HEK293 (cell line): ENCODE data around the gene BLOC1S1.

ENCODE experiments used
- EGR2 ChIP-seq: fragments of 450-650 bp; formaldehyde crosslinking; IDR thresholded peaks from 2 replicates; pipeline ENCODE4 v1.5.1; 2016; ENCODE audit warnings: low read depth, missing biosample characterization, missing genetic modification characterization
- GLI4 ChIP-seq: fragments of 450-650 bp; formaldehyde crosslinking; IDR thresholded peaks from 2 replicates; pipeline ENCODE4 v1.5.1; 2016; ENCODE audit warnings: missing biosample characterization, missing genetic modification characterization
- KLF10 ChIP-seq: fragments of 450-650 bp; IDR thresholded peaks from 2 replicates; pipeline ENCODE4 v1.5.1; 2018; ENCODE audit warnings: missing biosample characterization, mild to moderate bottlenecking, missing genetic modification characterization
- KLF7 ChIP-seq: fragments of 450-650 bp; formaldehyde crosslinking; IDR thresholded peaks from 2 replicates; pipeline ENCODE4 v1.5.1; 2016; ENCODE audit warnings: missing biosample characterization, missing genetic modification characterization, borderline replicate concordance
- SALL2 ChIP-seq: fragments of 450-650 bp; formaldehyde crosslinking; IDR thresholded peaks from 2 replicates; pipeline ENCODE4 v1.5.0; 2017; ENCODE audit warnings: missing biosample characterization, mild to moderate bottlenecking, missing genetic modification characterization, borderline replicate concordance
- SCRT1 ChIP-seq: fragments of 450-650 bp; formaldehyde crosslinking; IDR thresholded peaks from 2 replicates; pipeline ENCODE4 v1.5.1; 2016; ENCODE audit warnings: missing biosample characterization, missing genetic modification characterization, borderline replicate concordance
- ZBTB21 ChIP-seq: fragments of 450-650 bp; formaldehyde crosslinking; IDR thresholded peaks from 2 replicates; pipeline ENCODE4 v1.5.1; 2017; ENCODE audit warnings: missing biosample characterization, missing genetic modification characterization
- ZNF114 ChIP-seq: fragments of 450-650 bp; formaldehyde crosslinking; IDR thresholded peaks from 2 replicates; pipeline ENCODE4 v1.5.0; 2017; ENCODE audit warnings: missing biosample characterization, missing genetic modification characterization
- ZNF132 ChIP-seq: fragments of 450-650 bp; formaldehyde crosslinking; IDR thresholded peaks from 2 replicates; pipeline ENCODE4 v1.5.1; 2017; ENCODE audit warnings: missing biosample characterization, missing genetic modification characterization, borderline replicate concordance
- ZNF133 ChIP-seq: fragments of 450-650 bp; formaldehyde crosslinking; IDR thresholded peaks from 2 replicates; pipeline ENCODE4 v1.5.1; 2016; ENCODE audit warnings: missing biosample characterization, missing genetic modification characterization
- ZNF155 ChIP-seq: fragments of 450-650 bp; formaldehyde crosslinking; IDR thresholded peaks from 2 replicates; pipeline ENCODE4 v1.5.1; 2016; ENCODE audit warnings: missing biosample characterization, missing genetic modification characterization
- ZNF157 ChIP-seq: fragments of 450-650 bp; formaldehyde crosslinking; IDR thresholded peaks from 2 replicates; pipeline ENCODE4 v1.5.1; 2016; ENCODE audit warnings: missing biosample characterization, missing genetic modification characterization
- ZNF324 ChIP-seq: fragments of 450-650 bp; formaldehyde crosslinking; IDR thresholded peaks from 2 replicates; pipeline ENCODE4 v1.5.1; 2016; ENCODE audit warnings: missing biosample characterization, missing genetic modification characterization
- ZNF394 ChIP-seq: fragments of 450-650 bp; formaldehyde crosslinking; IDR thresholded peaks from 2 replicates; pipeline ENCODE4 v1.5.1; 2016; ENCODE audit warnings: missing biosample characterization, missing genetic modification characterization, mild to moderate bottlenecking, moderate library complexity, borderline replicate concordance
- ZNF501 ChIP-seq: fragments of 450-650 bp; formaldehyde crosslinking; IDR thresholded peaks from 2 replicates; pipeline ENCODE4 v1.5.1; 2016; ENCODE audit warnings: missing biosample characterization, missing genetic modification characterization
- ZNF596 ChIP-seq: fragments of 450-650 bp; IDR thresholded peaks from 2 replicates; pipeline ENCODE4 v1.5.0; 2018; ENCODE audit warnings: missing biosample characterization, mild to moderate bottlenecking, missing genetic modification characterization, moderate library complexity
- ZNF621 ChIP-seq: fragments of 450-650 bp; formaldehyde crosslinking; IDR thresholded peaks from 2 replicates; pipeline ENCODE4 v1.5.1; 2017; ENCODE audit warnings: missing biosample characterization, missing genetic modification characterization
- ZNF626 ChIP-seq: fragments of 450-650 bp; sonication (Bioruptor Pico); formaldehyde crosslinking; IDR thresholded peaks from 2 replicates; pipeline ENCODE4 v1.5.1; 2018; ENCODE audit warnings: missing biosample characterization, missing genetic modification characterization, inconsistent platforms
- ZNF660 ChIP-seq: fragments of 450-650 bp; IDR thresholded peaks from 2 replicates; pipeline ENCODE4 v1.5.1; 2018; ENCODE audit warnings: missing biosample characterization, mild to moderate bottlenecking, missing genetic modification characterization
- ZNF777 ChIP-seq: fragments of 450-650 bp; formaldehyde crosslinking; IDR thresholded peaks from 2 replicates; pipeline ENCODE4 v1.5.1; 2017; ENCODE audit warnings: missing biosample characterization, missing genetic modification characterization, borderline replicate concordance
- ZSCAN16 ChIP-seq: fragments of 450-650 bp; formaldehyde crosslinking; IDR thresholded peaks from 2 replicates; pipeline ENCODE4 v1.5.1; 2016; ENCODE audit warnings: missing biosample characterization, missing genetic modification characterization
- TF ChIP-seq, protein P1 (sequence below): fragments of 450-650 bp; formaldehyde crosslinking; IDR thresholded peaks from 2 replicates; pipeline ENCODE4 v1.5.1; 2016; ENCODE audit warnings: missing biosample characterization, missing genetic modification characterization
- TF ChIP-seq, protein P2 (sequence below): fragments of 450-650 bp; formaldehyde crosslinking; IDR thresholded peaks from 2 replicates; pipeline ENCODE4 v1.5.1; 2017; ENCODE audit warnings: missing biosample characterization, missing genetic modification characterization
- TF ChIP-seq, protein P3 (sequence below): fragments of 450-650 bp; formaldehyde crosslinking; IDR thresholded peaks from 2 replicates; pipeline ENCODE4 v1.5.1; 2016; ENCODE audit warnings: missing biosample characterization, missing genetic modification characterization
- TF ChIP-seq, protein P4 (sequence below): fragments of 450-650 bp; formaldehyde crosslinking; IDR thresholded peaks from 2 replicates; pipeline ENCODE4 v1.5.1; 2016; ENCODE audit warnings: missing biosample characterization, missing genetic modification characterization
- TF ChIP-seq, protein P5 (sequence below): fragments of 450-650 bp; formaldehyde crosslinking; IDR thresholded peaks from 2 replicates; pipeline ENCODE4 v1.5.1; 2017; ENCODE audit warnings: missing biosample characterization, mild to moderate bottlenecking, missing genetic modification characterization, moderate library complexity
- TF ChIP-seq, protein P6 (sequence below): fragments of 450-650 bp; formaldehyde crosslinking; IDR thresholded peaks from 2 replicates; pipeline ENCODE4 v1.5.1; 2016; ENCODE audit warnings: missing biosample characterization, missing genetic modification characterization
- TF ChIP-seq, protein P7 (sequence below): fragments of 450-650 bp; formaldehyde crosslinking; IDR thresholded peaks from 2 replicates; pipeline ENCODE4 v1.5.1; 2017; ENCODE audit warnings: missing biosample characterization, missing genetic modification characterization

Gene BLOC1S1

DNA sequence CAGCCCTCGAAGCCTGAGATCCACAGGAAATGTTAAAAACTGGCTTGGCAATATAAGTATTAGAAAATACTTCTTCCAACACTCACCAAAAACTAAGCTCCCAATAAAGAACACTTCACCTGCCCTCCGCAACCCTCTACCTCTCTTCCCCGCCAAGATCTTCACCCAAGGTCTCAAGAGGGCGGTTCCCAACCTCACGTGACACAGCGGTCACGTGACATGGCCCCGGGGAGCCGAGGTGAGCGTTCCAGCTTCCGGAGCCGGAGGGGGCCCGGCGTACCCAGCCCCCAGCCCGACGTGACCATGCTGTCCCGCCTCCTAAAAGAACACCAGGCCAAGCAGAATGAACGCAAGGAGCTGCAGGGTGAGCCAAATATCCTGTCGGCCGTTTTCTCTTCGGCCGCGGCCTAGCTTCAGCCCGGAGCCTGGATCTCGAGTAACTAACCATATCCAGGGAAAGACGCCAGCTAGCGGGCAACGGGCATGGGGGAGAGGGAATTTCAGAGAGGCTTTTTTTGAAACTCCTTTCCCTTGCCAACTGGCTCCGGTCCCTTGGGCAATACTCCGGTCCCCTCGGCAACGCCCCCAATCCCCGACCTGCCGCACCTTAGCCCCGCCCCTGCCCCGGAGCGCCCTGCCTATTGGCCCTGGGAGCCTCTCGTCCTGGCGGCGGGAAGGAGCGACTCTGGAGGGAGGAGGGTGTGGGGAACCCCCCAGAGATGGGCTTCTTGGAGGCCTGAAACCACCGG, at the start of gene BLOC1S1 (continued):
- TF ChIP-seq ZNF660 (tag by site-specific recombination) = peak; percentile 84; the same call in 1 of the 2 replicates
- TF ChIP-seq, protein P1, sequence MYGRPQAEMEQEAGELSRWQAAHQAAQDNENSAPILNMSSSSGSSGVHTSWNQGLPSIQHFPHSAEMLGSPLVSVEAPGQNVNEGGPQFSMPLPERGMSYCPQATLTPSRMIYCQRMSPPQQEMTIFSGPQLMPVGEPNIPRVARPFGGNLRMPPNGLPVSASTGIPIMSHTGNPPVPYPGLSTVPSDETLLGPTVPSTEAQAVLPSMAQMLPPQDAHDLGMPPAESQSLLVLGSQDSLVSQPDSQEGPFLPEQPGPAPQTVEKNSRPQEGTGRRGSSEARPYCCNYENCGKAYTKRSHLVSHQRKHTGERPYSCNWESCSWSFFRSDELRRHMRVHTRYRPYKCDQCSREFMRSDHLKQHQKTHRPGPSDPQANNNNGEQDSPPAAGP (tag by site-specific recombination) = peak; percentile 94
- TF ChIP-seq ZNF777 (tag by site-specific recombination) = peak; percentile 83; the same call in 1 of the 2 replicates
- TF ChIP-seq, protein P2, sequence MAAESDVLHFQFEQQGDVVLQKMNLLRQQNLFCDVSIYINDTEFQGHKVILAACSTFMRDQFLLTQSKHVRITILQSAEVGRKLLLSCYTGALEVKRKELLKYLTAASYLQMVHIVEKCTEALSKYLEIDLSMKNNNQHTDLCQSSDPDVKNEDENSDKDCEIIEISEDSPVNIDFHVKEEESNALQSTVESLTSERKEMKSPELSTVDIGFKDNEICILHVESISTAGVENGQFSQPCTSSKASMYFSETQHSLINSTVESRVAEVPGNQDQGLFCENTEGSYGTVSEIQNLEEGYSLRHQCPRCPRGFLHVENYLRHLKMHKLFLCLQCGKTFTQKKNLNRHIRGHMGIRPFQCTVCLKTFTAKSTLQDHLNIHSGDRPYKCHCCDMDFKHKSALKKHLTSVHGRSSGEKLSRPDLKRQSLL = no peak; the same call in 1 of the 2 replicates
- TF ChIP-seq ZSCAN16 (tag by site-specific recombination) = 0 out of 2 replicates have a peak, but pooled peaks have one; percentile 41
- 0 out of 2 replicates have a peak, but pooled peaks have one; percentile 68 for TF ChIP-seq GLI4 (tag by site-specific recombination)
- peak; percentile 81 for TF ChIP-seq ZNF394 (tag by site-specific recombination)
- TF ChIP-seq ZNF501 (tag by site-specific recombination) = peak; percentile 97
- TF ChIP-seq, protein P3, sequence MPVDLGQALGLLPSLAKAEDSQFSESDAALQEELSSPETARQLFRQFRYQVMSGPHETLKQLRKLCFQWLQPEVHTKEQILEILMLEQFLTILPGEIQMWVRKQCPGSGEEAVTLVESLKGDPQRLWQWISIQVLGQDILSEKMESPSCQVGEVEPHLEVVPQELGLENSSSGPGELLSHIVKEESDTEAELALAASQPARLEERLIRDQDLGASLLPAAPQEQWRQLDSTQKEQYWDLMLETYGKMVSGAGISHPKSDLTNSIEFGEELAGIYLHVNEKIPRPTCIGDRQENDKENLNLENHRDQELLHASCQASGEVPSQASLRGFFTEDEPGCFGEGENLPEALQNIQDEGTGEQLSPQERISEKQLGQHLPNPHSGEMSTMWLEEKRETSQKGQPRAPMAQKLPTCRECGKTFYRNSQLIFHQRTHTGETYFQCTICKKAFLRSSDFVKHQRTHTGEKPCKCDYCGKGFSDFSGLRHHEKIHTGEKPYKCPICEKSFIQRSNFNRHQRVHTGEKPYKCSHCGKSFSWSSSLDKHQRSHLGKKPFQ (tag by site-specific recombination) = no peak; the same call in 1 of the 2 replicates
- TF ChIP-seq, protein P4, sequence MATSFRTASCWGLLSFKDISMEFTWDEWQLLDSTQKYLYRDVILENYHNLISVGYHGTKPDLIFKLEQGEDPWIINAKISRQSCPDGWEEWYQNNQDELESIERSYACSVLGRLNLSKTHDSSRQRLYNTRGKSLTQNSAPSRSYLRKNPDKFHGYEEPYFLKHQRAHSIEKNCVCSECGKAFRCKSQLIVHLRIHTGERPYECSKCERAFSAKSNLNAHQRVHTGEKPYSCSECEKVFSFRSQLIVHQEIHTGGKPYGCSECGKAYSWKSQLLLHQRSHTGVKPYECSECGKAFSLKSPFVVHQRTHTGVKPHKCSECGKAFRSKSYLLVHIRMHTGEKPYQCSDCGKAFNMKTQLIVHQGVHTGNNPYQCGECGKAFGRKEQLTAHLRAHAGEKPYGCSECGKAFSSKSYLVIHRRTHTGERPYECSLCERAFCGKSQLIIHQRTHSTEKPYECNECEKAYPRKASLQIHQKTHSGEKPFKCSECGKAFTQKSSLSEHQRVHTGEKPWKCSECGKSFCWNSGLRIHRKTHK (tag by site-specific recombination) = 0 out of 2 replicates have a peak, but pooled peaks have one; percentile 10
- TF ChIP-seq ZNF155 (tag by site-specific recombination) = no peak
- peak; percentile 11; the same call in 1 of the 2 replicates for TF ChIP-seq ZNF157 (tag by site-specific recombination)
- TF ChIP-seq, protein P5, sequence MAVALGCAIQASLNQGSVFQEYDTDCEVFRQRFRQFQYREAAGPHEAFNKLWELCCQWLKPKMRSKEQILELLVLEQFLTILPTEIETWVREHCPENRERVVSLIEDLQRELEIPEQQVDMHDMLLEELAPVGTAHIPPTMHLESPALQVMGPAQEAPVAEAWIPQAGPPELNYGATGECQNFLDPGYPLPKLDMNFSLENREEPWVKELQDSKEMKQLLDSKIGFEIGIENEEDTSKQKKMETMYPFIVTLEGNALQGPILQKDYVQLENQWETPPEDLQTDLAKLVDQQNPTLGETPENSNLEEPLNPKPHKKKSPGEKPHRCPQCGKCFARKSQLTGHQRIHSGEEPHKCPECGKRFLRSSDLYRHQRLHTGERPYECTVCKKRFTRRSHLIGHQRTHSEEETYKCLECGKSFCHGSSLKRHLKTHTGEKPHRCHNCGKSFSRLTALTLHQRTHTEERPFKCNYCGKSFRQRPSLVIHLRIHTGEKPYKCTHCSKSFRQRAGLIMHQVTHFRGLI = peak; percentile 62; the same call in 1 of the 2 replicates
- TF ChIP-seq KLF7 (tag by site-specific recombination) = peak; percentile 99
- no peak for TF ChIP-seq ZNF114 (tag by site-specific recombination)
- no peak for TF ChIP-seq ZNF133 (tag by site-specific recombination)
- peak; percentile 98 for TF ChIP-seq KLF10
- TF ChIP-seq, protein P6, sequence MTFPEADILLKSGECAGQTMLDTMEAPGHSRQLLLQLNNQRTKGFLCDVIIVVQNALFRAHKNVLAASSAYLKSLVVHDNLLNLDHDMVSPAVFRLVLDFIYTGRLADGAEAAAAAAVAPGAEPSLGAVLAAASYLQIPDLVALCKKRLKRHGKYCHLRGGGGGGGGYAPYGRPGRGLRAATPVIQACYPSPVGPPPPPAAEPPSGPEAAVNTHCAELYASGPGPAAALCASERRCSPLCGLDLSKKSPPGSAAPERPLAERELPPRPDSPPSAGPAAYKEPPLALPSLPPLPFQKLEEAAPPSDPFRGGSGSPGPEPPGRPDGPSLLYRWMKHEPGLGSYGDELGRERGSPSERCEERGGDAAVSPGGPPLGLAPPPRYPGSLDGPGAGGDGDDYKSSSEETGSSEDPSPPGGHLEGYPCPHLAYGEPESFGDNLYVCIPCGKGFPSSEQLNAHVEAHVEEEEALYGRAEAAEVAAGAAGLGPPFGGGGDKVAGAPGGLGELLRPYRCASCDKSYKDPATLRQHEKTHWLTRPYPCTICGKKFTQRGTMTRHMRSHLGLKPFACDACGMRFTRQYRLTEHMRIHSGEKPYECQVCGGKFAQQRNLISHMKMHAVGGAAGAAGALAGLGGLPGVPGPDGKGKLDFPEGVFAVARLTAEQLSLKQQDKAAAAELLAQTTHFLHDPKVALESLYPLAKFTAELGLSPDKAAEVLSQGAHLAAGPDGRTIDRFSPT = peak; percentile 63
- peak; percentile 94 for TF ChIP-seq ZNF324 (tag by site-specific recombination)
- TF ChIP-seq ZNF621 (tag by site-specific recombination) = no peak
- no peak for TF ChIP-seq ZNF132
- TF ChIP-seq, protein P7, sequence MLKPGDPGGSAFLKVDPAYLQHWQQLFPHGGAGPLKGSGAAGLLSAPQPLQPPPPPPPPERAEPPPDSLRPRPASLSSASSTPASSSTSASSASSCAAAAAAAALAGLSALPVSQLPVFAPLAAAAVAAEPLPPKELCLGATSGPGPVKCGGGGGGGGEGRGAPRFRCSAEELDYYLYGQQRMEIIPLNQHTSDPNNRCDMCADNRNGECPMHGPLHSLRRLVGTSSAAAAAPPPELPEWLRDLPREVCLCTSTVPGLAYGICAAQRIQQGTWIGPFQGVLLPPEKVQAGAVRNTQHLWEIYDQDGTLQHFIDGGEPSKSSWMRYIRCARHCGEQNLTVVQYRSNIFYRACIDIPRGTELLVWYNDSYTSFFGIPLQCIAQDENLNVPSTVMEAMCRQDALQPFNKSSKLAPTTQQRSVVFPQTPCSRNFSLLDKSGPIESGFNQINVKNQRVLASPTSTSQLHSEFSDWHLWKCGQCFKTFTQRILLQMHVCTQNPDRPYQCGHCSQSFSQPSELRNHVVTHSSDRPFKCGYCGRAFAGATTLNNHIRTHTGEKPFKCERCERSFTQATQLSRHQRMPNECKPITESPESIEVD (tag by site-specific recombination) = no peak; the same call in 1 of the 2 replicates
- TF ChIP-seq ZNF626 (tag by site-specific recombination) = no peak
- TF ChIP-seq SCRT1 = no peak
- no peak for TF ChIP-seq SALL2
- TF ChIP-seq EGR2 (tag by site-specific recombination) = no peak; the same call in 1 of the 2 replicates
- TF ChIP-seq ZNF596 (tag by site-specific recombination) = no peak
- peak; percentile 75 for TF ChIP-seq ZBTB21 (tag by site-specific recombination)
